Right renal cortex interstitium (tissue), 3 donors: Measurements from ENCODE around the gene LTN1. TPM values are rescaled to one million over a fixed set of nuclear protein-coding genes. Genes with fewer than 3 reads are reported as not detected.
"Not testable (repeated sequence)": the region's sequence is repeated elsewhere in the genome, so short reads cannot be mapped to it uniquely, and the experiment has no call there.

Source experiments
- DNase-seq, 3 donors: peaks; one replicate each; pipeline ENCODE4 v3.0.0-alpha.2; 2013; ENCODE audit warnings: low read depth in 3 of 3, low spot score in 2 of 3
- polyA plus RNA-seq, 3 donors: library from polyadenylated mRNA; unstranded; fragments of 120-200 nt; gene quantifications; one replicate each; pipeline ENCODE4 v1.2.1, GENCODE V29; 2013; ENCODE audit not compliant: insufficient read length in 3 of 3

The LTN1 gene
- polyA plus RNA-seq, 3 donors: 30.5 to 35.6 (median 33.1) TPM

GRCh38 chr21:28991861-28992525, 684 bp downstream of the LTN1 start:
- no peak for DNase-seq

- not testable (repeated sequence) for DNase-seq
Observed at GRCh38 chr21:28988146-28988545, 4.5 kb downstream of the LTN1 start.

GRCh38 chr21:28986677-28987076, 6.0 kb downstream of the LTN1 start:
- no peak for DNase-seq

- DNase-seq: no peak
Observed at GRCh38 chr21:28982637-28983036, 10.0 kb downstream of the LTN1 start.

DNA sequence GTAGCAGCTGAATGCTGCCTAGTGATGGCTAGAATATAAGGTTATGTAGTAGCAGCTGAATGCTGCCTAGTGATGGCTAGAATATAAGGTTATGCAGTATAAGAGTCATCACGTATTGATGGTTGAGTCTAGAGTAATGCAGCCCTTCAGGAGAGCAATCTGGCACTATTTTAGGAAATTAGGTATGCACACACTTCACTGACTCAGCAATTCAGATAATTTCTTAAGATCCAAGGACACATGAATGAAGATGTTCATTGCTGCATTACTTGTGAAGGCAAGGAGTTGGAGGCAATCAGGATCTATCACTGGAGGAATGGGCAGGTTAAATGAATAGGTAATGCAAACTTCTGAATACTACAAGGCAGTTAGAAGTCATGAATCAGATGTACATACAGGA, 13.6 kb downstream of the LTN1 start:
- no peak for DNase-seq

DNA sequence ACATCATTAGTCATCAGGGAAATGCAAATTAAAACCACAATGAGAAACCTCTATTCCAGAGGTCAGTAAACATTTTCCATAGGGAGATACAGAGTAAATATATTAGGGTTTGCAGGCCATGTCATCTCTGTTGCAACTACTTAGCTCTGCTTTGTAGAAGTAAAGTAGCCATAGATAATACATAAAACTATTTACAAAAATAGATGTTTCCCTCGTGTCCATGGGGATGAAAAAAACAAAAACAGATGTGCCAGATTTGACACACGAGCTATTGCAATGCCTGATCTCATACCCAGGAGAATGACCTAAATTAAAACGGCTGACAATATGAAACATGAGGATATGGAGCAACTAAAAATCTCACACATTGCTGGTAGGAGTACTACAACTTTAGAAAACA, 17.3 kb downstream of the LTN1 start:
- no peak for DNase-seq

DNA sequence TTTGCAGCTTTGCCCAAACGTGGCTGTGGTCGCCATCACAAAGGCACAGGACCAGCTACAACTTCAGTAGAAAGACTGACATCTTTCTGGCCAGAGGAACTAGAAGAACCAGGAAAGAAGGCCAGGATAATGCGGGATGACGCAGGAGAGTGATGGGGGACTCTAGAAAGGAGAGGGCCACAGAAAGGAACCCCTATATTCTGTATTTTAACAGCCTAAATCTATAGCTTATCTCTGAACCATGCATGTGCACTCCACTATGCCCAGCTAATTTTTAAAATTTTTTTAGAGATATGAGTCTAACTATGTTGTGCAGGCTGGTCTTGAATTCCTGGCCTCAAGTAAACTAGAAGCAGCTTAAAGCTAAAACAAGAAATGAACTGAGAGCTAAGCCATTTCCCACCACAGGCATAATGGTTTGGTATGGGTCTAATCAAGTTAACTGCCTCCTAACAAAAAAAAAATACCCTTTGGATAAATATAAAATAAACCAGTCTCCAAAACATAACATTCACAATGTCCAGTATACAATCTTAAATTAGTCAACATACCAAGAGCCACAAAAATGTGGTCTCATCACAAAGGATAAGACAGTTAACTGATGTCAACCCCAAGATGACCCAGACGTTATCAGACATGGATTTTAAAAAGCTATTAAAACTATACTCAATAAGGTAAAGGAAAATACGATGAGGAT, 18.0 kb downstream of the LTN1 start:
- no peak for DNase-seq

DNA sequence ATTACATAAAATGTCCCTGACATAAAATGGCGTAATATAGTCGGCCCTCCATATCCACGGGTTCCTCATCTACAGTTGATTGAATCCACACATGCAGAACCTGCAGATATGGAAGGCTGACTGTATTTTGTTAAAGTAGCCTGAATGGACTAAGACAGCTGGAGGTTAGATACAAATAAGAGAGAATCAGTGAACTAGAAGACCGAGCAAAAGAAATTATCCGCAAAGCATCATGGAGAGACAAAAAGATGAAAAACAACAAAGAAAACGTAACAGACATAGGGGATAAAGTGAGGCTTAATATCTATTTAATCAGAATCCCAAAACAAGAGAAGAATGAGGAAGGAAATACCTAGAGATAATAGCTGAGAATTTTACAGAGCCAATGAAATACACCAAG, 20.3 kb downstream of the LTN1 start:
- no peak for DNase-seq

DNA sequence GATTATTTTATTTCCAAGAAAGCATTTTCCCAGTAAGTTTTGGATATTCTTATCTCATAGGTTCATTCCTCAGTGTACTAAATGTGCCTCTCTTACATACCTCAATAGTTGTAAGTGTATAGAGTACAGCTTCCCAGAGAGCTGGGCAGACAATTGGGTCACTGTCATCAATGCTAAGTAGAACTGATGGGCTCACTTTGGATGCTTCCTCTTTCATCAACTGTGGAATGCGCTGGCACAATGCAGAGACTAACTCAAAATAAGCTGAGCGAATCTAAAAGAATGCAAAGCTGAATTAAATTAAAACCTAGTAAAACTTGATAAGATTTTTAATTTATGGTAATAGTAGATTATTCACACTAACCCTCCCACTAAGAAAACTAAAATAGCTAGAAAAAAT, 21.5 kb downstream of the LTN1 start:
- DNase-seq: no peak

- DNase-seq: no peak
Observed at GRCh38 chr21:28963831-28964230, 28.8 kb downstream of the LTN1 start.

DNA sequence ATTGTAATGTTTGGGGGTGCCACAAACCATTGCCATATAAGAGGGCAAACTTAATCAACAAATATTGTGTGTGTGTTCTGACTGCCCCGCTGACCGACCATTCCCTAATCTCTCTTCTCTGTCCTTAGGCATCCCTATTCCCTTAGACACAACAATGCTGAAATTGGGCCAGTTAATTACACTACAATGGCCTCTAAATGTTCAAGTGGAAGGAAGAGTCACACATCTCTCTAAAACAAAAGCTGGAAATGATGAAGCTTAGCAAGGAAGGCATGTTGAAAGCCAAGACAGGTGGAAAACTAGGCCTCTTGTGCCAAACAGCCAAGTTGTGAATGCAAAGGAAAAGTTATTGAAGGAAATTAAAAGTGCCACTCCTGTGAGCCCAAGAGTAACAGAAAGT, 30.2 kb downstream of the LTN1 start:
- DNase-seq: no peak

DNA sequence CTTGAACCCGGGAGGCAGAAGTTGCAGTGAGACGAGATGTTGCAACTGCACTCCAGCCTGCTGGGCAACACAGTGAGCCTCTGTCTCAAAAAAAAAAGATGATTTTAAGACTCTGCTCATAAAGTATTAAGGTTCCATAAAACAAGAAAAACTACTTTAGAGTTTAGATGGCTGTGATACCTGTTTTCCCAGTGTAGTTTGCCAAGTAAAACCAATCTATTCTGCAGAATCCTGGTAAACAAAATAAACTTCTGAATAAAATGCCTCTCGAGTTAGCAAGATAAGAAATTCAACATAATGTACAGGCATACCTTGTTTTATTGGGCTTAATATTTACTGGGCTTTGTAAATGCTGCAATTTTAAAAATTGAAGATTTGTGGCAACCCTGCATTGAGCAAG, 30.8 kb downstream of the LTN1 start:
- no peak for DNase-seq

DNA sequence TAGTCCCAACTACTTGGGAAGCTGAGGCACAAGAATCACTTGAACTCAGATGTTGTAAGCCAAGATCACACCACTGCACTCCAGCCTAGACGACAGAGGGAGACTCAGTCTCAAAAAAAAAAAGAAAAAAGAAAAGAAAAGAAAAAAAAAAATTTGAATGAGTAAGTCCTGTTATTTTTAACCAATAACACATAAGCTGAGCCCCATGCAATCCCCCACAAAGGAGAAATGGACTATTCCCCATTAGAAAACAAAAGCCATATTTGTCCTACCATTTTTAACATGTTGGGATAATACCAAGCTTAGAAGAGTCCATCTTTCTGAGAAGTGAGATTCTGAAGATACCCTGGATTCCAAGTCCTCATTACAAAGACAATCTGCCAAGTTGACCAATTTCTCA, 32.4 kb downstream of the LTN1 start:
- no peak for DNase-seq

GRCh38 chr21:28959367-28960099, 33.1 kb downstream of the LTN1 start:
- no peak for DNase-seq

DNA sequence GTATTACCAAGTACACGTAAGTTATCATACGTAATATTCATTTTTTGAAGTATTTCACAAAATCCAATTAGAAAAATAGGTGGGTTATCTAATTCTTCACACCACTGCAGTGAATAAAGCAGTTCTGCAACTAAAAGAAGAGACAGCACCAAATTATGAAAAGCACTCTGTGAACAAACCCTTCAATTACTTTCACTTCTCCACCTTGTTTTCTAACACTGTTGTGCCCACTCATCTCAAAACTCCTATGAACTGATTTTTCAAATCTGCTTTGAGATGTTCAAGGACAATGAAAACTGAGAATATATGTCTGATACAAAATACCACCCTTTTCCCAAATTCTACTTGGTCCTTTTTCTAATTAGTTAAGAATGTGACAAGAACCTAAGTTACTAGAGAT, 39.4 kb downstream of the LTN1 start:
- DNase-seq: no peak

GRCh38 chr21:28952686-28953085, 40.0 kb downstream of the LTN1 start:
- no peak for DNase-seq

DNA sequence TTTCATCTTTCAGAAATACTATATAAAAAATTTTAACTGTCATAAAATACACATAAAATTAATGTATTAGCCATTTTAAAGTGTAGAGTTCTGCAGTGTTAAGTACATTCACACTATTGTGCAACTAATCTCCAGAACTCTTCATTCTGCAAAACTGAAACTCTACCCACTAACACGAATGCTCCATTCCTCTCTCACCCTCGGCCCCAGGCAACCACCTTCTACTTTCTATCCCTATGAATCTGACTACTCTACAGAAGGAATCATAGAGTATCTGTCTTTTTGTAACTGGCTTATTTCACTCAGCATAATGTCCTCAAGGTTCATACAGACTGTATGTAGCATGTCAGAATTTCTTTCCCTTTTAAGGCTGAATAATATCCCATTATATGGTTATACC, 43.4 kb downstream of the LTN1 start:
- DNase-seq: no peak

DNA sequence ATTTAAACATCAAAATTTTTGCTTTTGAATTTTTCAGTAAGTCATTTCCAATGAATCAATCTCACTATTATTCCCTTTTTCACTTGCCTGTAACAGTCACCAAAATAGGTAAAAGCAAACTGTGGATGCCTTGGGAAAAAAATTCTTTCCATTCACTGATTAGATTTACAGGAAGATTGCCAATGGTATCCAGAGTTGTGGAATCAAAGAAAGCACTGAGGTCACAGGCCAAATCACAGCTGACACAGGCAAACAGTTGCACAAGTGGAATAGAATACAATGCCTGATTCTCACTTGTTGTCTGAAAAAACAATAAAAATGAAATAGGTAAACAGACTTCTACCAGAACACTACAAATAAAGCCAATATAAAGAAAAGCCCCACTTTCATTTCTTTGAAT, 48.4 kb downstream of the LTN1 start:
- DNase-seq: no peak

DNA sequence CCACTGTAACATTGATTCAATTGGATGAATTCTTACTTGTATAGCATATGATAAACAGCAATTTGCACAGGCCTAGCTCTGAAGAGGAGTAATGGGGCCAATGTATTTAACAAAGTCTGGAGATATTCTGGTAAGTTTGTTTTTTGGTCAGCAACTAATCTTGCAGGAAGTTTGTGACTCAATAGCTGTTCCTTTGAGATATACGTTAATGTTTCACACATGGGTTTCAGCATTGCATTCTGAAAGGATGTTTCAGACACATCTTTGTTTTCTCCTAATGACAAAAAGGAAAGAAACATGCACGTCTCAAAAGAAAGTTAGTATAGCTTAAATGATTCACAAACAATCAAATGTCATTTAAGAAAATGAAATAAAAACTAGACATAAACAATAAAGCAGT, 49.0 kb downstream of the LTN1 start:
- no peak for DNase-seq

- DNase-seq: no peak
Observed at GRCh38 chr21:28938726-28939125, 54.0 kb downstream of the LTN1 start.

DNA sequence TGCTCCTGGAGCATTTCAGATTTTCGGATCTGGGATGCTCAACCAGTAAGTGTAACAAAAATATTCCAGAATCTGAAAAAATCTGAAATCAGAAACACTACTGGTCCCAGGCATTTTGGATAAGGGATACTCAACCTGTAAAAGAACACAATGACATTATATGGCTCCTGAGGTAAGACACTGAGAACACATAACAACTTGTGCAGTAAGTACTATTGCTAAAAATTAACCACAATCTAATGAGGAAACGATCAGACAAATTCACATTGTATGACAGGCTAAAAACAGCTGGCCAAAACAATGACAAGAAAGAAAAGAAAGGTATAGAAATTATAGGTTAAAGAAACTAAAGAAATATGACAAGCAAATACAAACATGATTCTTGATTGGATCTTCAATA, 54.9 kb downstream of the LTN1 start:
- DNase-seq: no peak

GRCh38 chr21:28936721-28937120, 56.0 kb downstream of the LTN1 start:
- no peak for DNase-seq
